K562 (cell line): ENCODE data around the gene VWA3B. TPM values are rescaled to one million over a fixed set of nuclear protein-coding genes. Genes with fewer than 3 reads are reported as not detected.

Source experiments
- ARNT ChIP-seq, 2 experiments: fragments of 450-650 bp; IDR thresholded peaks; 2 replicates each; pipeline ENCODE4 v1.6.1; 2016; ENCODE audit warnings: mild to moderate bottlenecking in 1 of 2
- CBX3 ChIP-seq, 2 experiments: IDR thresholded peaks; 1 replicate in 1 of 2; 2 replicates in 1 of 2; pipeline ENCODE4 v1.6.1; 2012; ENCODE audit warnings: inconsistent platforms in 2 of 2, low read length in 2 of 2, borderline replicate concordance in 1 of 2, control low read depth in 1 of 2
- CREB5 ChIP-seq: fragments of 250-450 bp; sonication (Bioruptor Pico); IDR thresholded peaks from 2 replicates; pipeline ENCODE4 v1.5.0; 2020; ENCODE audit warnings: mild to moderate bottlenecking
- CTCFL ChIP-seq: IDR thresholded peaks from 2 replicates; pipeline ENCODE4 v1.6.1; 2011; ENCODE audit warnings: borderline replicate concordance, low read depth, mild to moderate bottlenecking, moderate library complexity, low read length; ENCODE audit not compliant: insufficient read depth, poor library complexity, severe bottlenecking
- E2F4 ChIP-seq: sonication (generic); formaldehyde crosslinking; IDR thresholded peaks from 2 replicates; pipeline ENCODE4 v1.8.0; 2022; ENCODE audit warnings: mild to moderate bottlenecking, low read depth, missing genetic modification reagents
- E2F8 ChIP-seq: fragments of 450-650 bp; IDR thresholded peaks from 2 replicates; pipeline ENCODE4 v1.7.1; 2018; ENCODE audit warnings: mild to moderate bottlenecking, low read depth; ENCODE audit not compliant: partially characterized antibody
- ELK1 ChIP-seq: sonication (generic); formaldehyde crosslinking; IDR thresholded peaks from 2 replicates; pipeline ENCODE4 v1.8.1; 2022; ENCODE audit warnings: missing genetic modification reagents
- FUS ChIP-seq: fragments of 200-400 bp; formaldehyde crosslinking; optimal IDR thresholded peaks from 2 replicates; pipeline ENCODE3; 2017; ENCODE audit warnings: low read depth, low read length
- HMG20A ChIP-seq: fragments of 450-650 bp; formaldehyde crosslinking; conservative IDR thresholded peaks from 2 replicates; pipeline ENCODE4 v1.4.0; 2020; ENCODE audit warnings: mild to moderate bottlenecking, mixed read lengths
- MXI1 ChIP-seq: IDR thresholded peaks from 2 replicates; pipeline ENCODE4 v1.6.1; 2011; ENCODE audit warnings: low read depth, mild to moderate bottlenecking, improper control_type of control experiment, low read length
- NFE2 ChIP-seq: IDR thresholded peaks from 2 replicates; pipeline ENCODE4 v1.6.1; 2014; ENCODE audit warnings: antibody characterized with exemption, low read depth
- PREB ChIP-seq: sonication (generic); formaldehyde crosslinking; IDR thresholded peaks from 2 replicates; pipeline ENCODE4 v1.8.1; 2023; ENCODE audit warnings: mild to moderate bottlenecking, missing genetic modification reagents
- SMARCC2 ChIP-seq: fragments of 450-650 bp; IDR thresholded peaks from 2 replicates; pipeline ENCODE4 v1.6.1; 2017; ENCODE audit warnings: antibody characterized with exemption, moderate library complexity, mild to moderate bottlenecking, low read depth
- SMARCE1 ChIP-seq: fragments of 450-650 bp; IDR thresholded peaks from 2 replicates; pipeline ENCODE4 v1.7.1; 2016; ENCODE audit warnings: mild to moderate bottlenecking
- SMC3 ChIP-seq: conservative IDR thresholded peaks from 2 replicates; pipeline ENCODE4 v1.6.1; 2011; ENCODE audit warnings: low read depth, low read length, improper control_type of control experiment; ENCODE audit not compliant: insufficient read depth
- TBL1XR1 ChIP-seq, 2 experiments: IDR thresholded peaks; 2 replicates each; pipeline ENCODE4 v1.6.1; 2012; ENCODE audit warnings: improper control_type of control experiment in 2 of 2, low read length in 2 of 2, mild to moderate bottlenecking in 1 of 2
- polyA plus RNA-seq, 8 experiments: library from polyadenylated mRNA; depleted of rRNA in 4 of 8; stranded (reverse) in 5 of 8; unstranded in 3 of 8; fragments of >200 nt; fragmentation: Nextera tagmentation in 2 of 8; fragmentation: Illumina TruSeq in 1 of 8; extraction: Ambion mirVana in 2 of 8; extraction: Trizol in 1 of 8; gene quantifications; 2 replicates each; pipeline versions ENCODE4 v1.2.1 to v1.2.3, GENCODE V29; 2011 to 2014; ENCODE audit warnings: inconsistent platforms in 1 of 8, missing spikeins in 1 of 8
- total RNA-seq, 7 experiments: library from RNA; depleted of rRNA in 6 of 7; stranded (reverse); fragments of >200 nt in 6 of 7; fragmentation: Illumina TruSeq in 2 of 7; extraction: Trizol in 2 of 7; gene quantifications; 2 replicates each; pipeline versions ENCODE4 v1.2.1 to v1.2.3, GENCODE V29; 2011 to 2021; ENCODE audit warnings: low replicate concordance in 1 of 7

VWA3B gene
- total and polyA plus RNA-seq, 9 of the 15 experiments (the other 6 are each of a cell fraction or from before 2014, with no cell fraction given) = not detected

- TF ChIP-seq CREB5 (CRISPR knock-in tag) = no peak
- TF ChIP-seq ELK1 = no peak
- no peak for TF ChIP-seq CBX3 (IDR thresholded peaks at IDR 0.05; ENCODE audit: borderline replicate concordance in 1 of 2, low read length in 2 of 2)
- TF ChIP-seq FUS = no peak
- no peak for TF ChIP-seq NFE2
- no peak for TF ChIP-seq E2F8
- no peak for TF ChIP-seq PREB (CRISPR knock-in tag)
- peak; percentile 41; the same call in 1 of the 2 replicates for TF ChIP-seq SMC3
- TF ChIP-seq TBL1XR1 (IDR thresholded peaks at IDR 0.05; ENCODE audit: low read length in 2 of 2) = no peak
- no peak for TF ChIP-seq HMG20A (CRISPR knock-in tag)
- TF ChIP-seq SMARCC2 = no peak
- no peak for TF ChIP-seq MXI1
- TF ChIP-seq SMARCE1 = no peak
- TF ChIP-seq CTCFL = peak; percentile 82
- no peak for TF ChIP-seq ARNT (IDR thresholded peaks at IDR 0.05)
- TF ChIP-seq E2F4 (CRISPR knock-in tag) = no peak
Observed at GRCh38 chr2:98311771-98312545, 225.0 kb downstream of the VWA3B start (continued).
